Measurements from ENCODE around the gene LENG8.

- no peak for TF ChIP-seq CTCF (IDR thresholded peaks at IDR 0.05; ENCODE audit: low read length)
- TF ChIP-seq EZH2phosphoT487 (IDR thresholded peaks at IDR 0.05; ENCODE audit: low read length), result no peak
Observed at GRCh38 chr19:54430306-54431254, 18.4 kb upstream of the LENG8 start.
